SK-N-SH treated with all-trans-retinoic acid at 6 μM for 48 hours (cell line): ENCODE data around the gene ELOVL1.
A peak's percentile ranks its signal among the peaks of the same experiment; 100 is the strongest.

Source experiments
- ATAC-seq: fragments of 200-7000 bp; cut with Tn5 transposase; 3 replicates; pipeline ENCODE4 v1.9.1; 2020; ENCODE audit warnings: mild to moderate bottlenecking, moderate library complexity
- ARNTL ChIP-seq: fragments of 450-650 bp; formaldehyde crosslinking; IDR thresholded peaks from 2 replicates; pipeline ENCODE4 v1.5.0; 2020; ENCODE audit warnings: low read depth, mild to moderate bottlenecking, moderate library complexity, borderline replicate concordance
- BACH2 ChIP-seq: fragments of 250-450 bp; sonication (Bioruptor Pico); IDR thresholded peaks from 2 replicates; pipeline ENCODE4 v1.9.0; 2021; ENCODE audit warnings: mild to moderate bottlenecking, borderline replicate concordance
- CREB5 ChIP-seq: fragments of 250-450 bp; sonication (Bioruptor Pico); IDR thresholded peaks from 2 replicates; pipeline ENCODE4 v1.5.1; 2020; ENCODE audit warnings: low read depth, mild to moderate bottlenecking, moderate library complexity
- CSDC2 ChIP-seq: fragments of 250-450 bp; sonication (Bioruptor Pico); IDR thresholded peaks from 2 replicates; pipeline ENCODE4 v1.5.0; 2020; ENCODE audit warnings: mild to moderate bottlenecking, moderate library complexity
- ESRRG ChIP-seq: fragments of 250-450 bp; sonication (Bioruptor Pico); IDR thresholded peaks from 2 replicates; pipeline ENCODE4 v1.6.1; 2021; ENCODE audit warnings: mild to moderate bottlenecking
- GLIS3 ChIP-seq: fragments of 250-450 bp; sonication (Bioruptor Pico); IDR thresholded peaks from 2 replicates; pipeline ENCODE4 v1.5.0; 2020; ENCODE audit warnings: mild to moderate bottlenecking, moderate library complexity
- ISL1 ChIP-seq: fragments of 250-450 bp; sonication (Bioruptor Pico); IDR thresholded peaks from 2 replicates; pipeline ENCODE4 v2.1.2; 2022; ENCODE audit warnings: mild to moderate bottlenecking, moderate library complexity
- OSR1 ChIP-seq: fragments of 250-450 bp; sonication (Bioruptor Pico); IDR thresholded peaks from 2 replicates; pipeline ENCODE4 v1.8.0; 2022; ENCODE audit warnings: moderate library complexity, mild to moderate bottlenecking, inconsistent platforms
- PPARA ChIP-seq: fragments of 250-450 bp; sonication (Bioruptor Pico); IDR thresholded peaks from 2 replicates; pipeline ENCODE4 v1.5.0; 2020; ENCODE audit warnings: mild to moderate bottlenecking, borderline replicate concordance
- RARB ChIP-seq: fragments of 250-450 bp; sonication (Bioruptor Pico); IDR thresholded peaks from 2 replicates; pipeline ENCODE4 v1.8.0; 2021; ENCODE audit warnings: mild to moderate bottlenecking, moderate library complexity
- SNAI2 ChIP-seq: fragments of 250-450 bp; sonication (Bioruptor Pico); IDR thresholded peaks from 2 replicates; pipeline ENCODE4 v1.5.0; 2020; ENCODE audit warnings: mild to moderate bottlenecking, moderate library complexity
- TCF4 ChIP-seq: fragments of 250-450 bp; sonication (Bioruptor Pico); IDR thresholded peaks from 2 replicates; pipeline ENCODE4 v1.8.0; 2021; ENCODE audit warnings: mild to moderate bottlenecking, moderate library complexity, borderline replicate concordance
- TOX ChIP-seq: fragments of 250-450 bp; sonication (Bioruptor Pico); IDR thresholded peaks from 2 replicates; pipeline ENCODE4 v1.8.0; 2021; ENCODE audit warnings: mild to moderate bottlenecking, moderate library complexity, borderline replicate concordance
- ZC3H10 ChIP-seq: fragments of 250-450 bp; sonication (Bioruptor Pico); IDR thresholded peaks from 2 replicates; pipeline ENCODE4 v1.5.1; 2021; ENCODE audit warnings: mild to moderate bottlenecking, moderate library complexity
- ZFP3 ChIP-seq: fragments of 250-450 bp; sonication (Bioruptor Pico); IDR thresholded peaks from 2 replicates; pipeline ENCODE4 v1.5.0; 2020; ENCODE audit warnings: mild to moderate bottlenecking, moderate library complexity
- ZFP30 ChIP-seq: fragments of 450-650 bp; formaldehyde crosslinking; IDR thresholded peaks from 2 replicates; pipeline ENCODE4 v1.5.0; 2022; ENCODE audit warnings: mild to moderate bottlenecking, moderate library complexity
- ZNF70 ChIP-seq: fragments of 450-650 bp; formaldehyde crosslinking; IDR thresholded peaks from 2 replicates; pipeline ENCODE4 v1.5.0; 2020; ENCODE audit warnings: mild to moderate bottlenecking, moderate library complexity
- ZNF8 ChIP-seq: fragments of 450-650 bp; formaldehyde crosslinking; IDR thresholded peaks from 2 replicates; pipeline ENCODE4 v1.5.0; 2020; ENCODE audit warnings: mild to moderate bottlenecking, moderate library complexity
- TF ChIP-seq, protein P1 (sequence below): fragments of 250-450 bp; sonication (Bioruptor Pico); IDR thresholded peaks from 2 replicates; pipeline ENCODE4 v1.8.0; 2020; ENCODE audit warnings: mild to moderate bottlenecking, moderate library complexity, borderline replicate concordance
- TF ChIP-seq, protein P2 (sequence below): fragments of 250-450 bp; sonication (Bioruptor Pico); IDR thresholded peaks from 2 replicates; pipeline ENCODE4 v1.8.0; 2021; ENCODE audit warnings: low read depth, mild to moderate bottlenecking, moderate library complexity, borderline replicate concordance

ELOVL1 gene

DNA sequence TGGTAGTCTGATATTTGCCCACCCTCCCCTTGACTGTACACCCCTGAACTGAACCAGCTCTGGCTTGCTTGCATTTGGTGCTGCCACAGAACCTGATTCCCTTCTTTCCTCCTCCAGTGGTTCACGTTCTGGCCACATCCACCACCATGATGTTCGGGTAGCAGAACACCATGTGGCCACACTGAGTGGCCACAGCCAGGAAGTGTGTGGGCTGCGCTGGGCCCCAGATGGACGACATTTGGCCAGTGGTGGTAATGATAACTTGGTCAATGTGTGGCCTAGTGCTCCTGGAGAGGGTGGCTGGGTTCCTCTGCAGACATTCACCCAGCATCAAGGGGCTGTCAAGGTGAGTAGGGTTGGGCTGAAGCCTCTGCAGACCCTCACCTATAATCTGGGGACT is 7.2 kb downstream of the ELOVL1 start:
- ATAC-seq = no peak
- TF ChIP-seq ARNTL (CRISPR knock-in tag) = no peak
- no peak for TF ChIP-seq PPARA (CRISPR knock-in tag)

- TF ChIP-seq PPARA (CRISPR knock-in tag) (no peak), CREB5 (CRISPR knock-in tag) (no peak), BACH2 (no peak), OSR1 (CRISPR knock-in tag) (no peak), TOX (CRISPR knock-in tag) (no peak), ZNF70 (no peak), ZC3H10 (CRISPR knock-in tag) (no peak), TCF4 (CRISPR knock-in tag) (no peak), ISL1 (CRISPR knock-in tag) (no peak), SNAI2 (no peak), RARB (CRISPR knock-in tag) (no peak)
- TF ChIP-seq, protein P1, sequence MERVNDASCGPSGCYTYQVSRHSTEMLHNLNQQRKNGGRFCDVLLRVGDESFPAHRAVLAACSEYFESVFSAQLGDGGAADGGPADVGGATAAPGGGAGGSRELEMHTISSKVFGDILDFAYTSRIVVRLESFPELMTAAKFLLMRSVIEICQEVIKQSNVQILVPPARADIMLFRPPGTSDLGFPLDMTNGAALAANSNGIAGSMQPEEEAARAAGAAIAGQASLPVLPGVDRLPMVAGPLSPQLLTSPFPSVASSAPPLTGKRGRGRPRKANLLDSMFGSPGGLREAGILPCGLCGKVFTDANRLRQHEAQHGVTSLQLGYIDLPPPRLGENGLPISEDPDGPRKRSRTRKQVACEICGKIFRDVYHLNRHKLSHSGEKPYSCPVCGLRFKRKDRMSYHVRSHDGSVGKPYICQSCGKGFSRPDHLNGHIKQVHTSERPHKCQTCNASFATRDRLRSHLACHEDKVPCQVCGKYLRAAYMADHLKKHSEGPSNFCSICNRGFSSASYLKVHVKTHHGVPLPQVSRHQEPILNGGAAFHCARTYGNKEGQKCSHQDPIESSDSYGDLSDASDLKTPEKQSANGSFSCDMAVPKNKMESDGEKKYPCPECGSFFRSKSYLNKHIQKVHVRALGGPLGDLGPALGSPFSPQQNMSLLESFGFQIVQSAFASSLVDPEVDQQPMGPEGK (CRISPR knock-in tag) = no peak
- TF ChIP-seq, protein P2, sequence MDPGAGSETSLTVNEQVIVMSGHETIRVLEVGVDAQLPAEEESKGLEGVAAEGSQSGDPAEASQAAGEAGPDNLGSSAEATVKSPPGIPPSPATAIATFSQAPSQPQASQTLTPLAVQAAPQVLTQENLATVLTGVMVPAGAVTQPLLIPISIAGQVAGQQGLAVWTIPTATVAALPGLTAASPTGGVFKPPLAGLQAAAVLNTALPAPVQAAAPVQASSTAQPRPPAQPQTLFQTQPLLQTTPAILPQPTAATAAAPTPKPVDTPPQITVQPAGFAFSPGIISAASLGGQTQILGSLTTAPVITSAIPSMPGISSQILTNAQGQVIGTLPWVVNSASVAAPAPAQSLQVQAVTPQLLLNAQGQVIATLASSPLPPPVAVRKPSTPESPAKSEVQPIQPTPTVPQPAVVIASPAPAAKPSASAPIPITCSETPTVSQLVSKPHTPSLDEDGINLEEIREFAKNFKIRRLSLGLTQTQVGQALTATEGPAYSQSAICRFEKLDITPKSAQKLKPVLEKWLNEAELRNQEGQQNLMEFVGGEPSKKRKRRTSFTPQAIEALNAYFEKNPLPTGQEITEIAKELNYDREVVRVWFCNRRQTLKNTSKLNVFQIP = no peak
- no peak for ATAC-seq
Measured at GRCh38 chr1:43359696-43360095, 8.1 kb downstream of the ELOVL1 start.

DNA sequence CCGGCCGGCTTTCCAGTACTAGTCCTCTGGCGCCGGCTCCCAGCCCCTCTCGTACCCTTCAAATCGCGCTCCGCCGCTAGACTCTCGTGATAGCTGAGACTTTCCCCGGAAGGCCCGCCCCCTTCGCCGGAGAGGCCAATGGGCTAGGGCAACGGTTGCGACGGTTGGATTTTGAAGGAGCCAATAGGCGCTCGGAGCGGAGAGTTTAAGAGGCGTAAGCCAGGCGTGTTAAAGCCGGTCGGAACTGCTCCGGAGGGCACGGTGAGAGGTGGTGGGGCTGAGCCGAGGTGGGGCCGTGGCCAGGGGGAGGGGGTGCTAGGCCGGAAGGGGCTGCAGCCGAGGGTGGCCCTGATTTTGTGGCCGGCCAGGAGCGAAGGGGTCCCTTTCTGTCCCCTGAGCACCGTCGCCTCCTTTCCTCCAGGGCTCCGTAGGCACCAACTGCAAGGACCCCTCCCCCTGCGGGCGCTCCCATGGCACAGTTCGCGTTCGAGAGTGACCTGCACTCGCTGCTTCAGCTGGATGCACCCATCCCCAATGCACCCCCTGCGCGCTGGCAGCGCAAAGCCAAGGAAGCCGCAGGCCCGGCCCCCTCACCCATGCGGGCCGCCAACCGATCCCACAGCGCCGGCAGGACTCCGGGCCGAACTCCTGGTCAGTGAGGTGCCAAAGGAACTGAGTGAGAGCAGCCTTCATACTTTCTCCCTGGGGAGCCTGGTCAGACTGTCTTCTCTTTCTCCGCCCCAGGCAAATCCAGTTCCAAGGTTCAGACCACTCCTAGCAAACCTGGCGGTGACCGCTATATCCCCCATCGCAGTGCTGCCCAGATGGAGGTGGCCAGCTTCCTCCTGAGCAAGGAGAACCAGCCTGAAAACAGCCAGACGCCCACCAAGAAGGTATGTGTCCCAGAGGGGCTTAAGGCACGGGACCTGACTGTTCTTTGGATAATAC is 8.8 kb downstream of the ELOVL1 start, which contains the start of gene CDC20:
Gene CDC20 (plus strand): TSS at position 236 of the 948 bp plus-strand sequence. CDS start 235 bp downstream, at position 471.
- TF ChIP-seq, protein P2 = no peak
- TF ChIP-seq ZNF70 (no peak), RARB (CRISPR knock-in tag) (no peak), ZFP3 (CRISPR knock-in tag) (no peak), SNAI2 (no peak), ESRRG (CRISPR knock-in tag) (no peak)
- peak; percentile 98 for ATAC-seq

GRCh38 chr1:43358121-43358745 is 9.6 kb downstream of the ELOVL1 start:
- TF ChIP-seq CSDC2 (CRISPR knock-in tag) (no peak), GLIS3 (CRISPR knock-in tag) (no peak), ZFP30 (CRISPR knock-in tag) (no peak), PPARA (CRISPR knock-in tag) (no peak), ZNF8 (no peak), TOX (CRISPR knock-in tag) (no peak), TCF4 (CRISPR knock-in tag) (no peak), ZNF70 (no peak), ESRRG (CRISPR knock-in tag) (no peak)
- ATAC-seq = peak; percentile 64
